Parathyroid adenoma (tissue), 2 donors: ENCODE measurements around the gene COMMD1.

Experiments
- H2AFZ ChIP-seq: fragments of 300-600 bp; sonication (generic); one replicate; pipeline ENCODE4 v1.7.0; 2017; ENCODE audit warnings: antibody characterized with exemption, mild to moderate bottlenecking
- H3K27ac ChIP-seq: fragments of 300-600 bp; sonication (generic); one replicate; pipeline ENCODE4 v1.7.0; 2017
- H3K27me3 ChIP-seq: fragments of 300-600 bp; sonication (generic); one replicate; pipeline ENCODE4 v1.7.0; 2017; ENCODE audit warnings: low read length; ENCODE audit not compliant: control insufficient read depth, insufficient read depth
- H3K36me3 ChIP-seq: fragments of 300-600 bp; sonication (generic); one replicate; pipeline ENCODE4 v1.7.0; 2017; ENCODE audit warnings: low read length; ENCODE audit not compliant: control insufficient read depth, insufficient read depth
- H3K4me1 ChIP-seq: fragments of 300-600 bp; sonication (generic); one replicate; pipeline ENCODE4 v1.7.0; 2017; ENCODE audit warnings: control low read depth
- H3K4me2 ChIP-seq: fragments of 300-600 bp; sonication (generic); one replicate; pipeline ENCODE4 v1.7.0; 2017; ENCODE audit warnings: low read length
- H3K4me3 ChIP-seq: fragments of 300-600 bp; sonication (generic); one replicate; pipeline ENCODE4 v1.7.0; 2017; ENCODE audit warnings: low read depth, low read length
- H3K79me2 ChIP-seq: fragments of 300-600 bp; sonication (generic); one replicate; pipeline ENCODE4 v1.7.0; 2017; ENCODE audit warnings: control low read depth
- H3K9ac ChIP-seq: fragments of 300-600 bp; sonication (generic); one replicate; pipeline ENCODE4 v1.7.0; 2017; ENCODE audit warnings: mild to moderate bottlenecking
- H3K9me3 ChIP-seq: fragments of 300-600 bp; sonication (generic); one replicate; pipeline ENCODE4 v1.7.0; 2017; ENCODE audit warnings: low read length; ENCODE audit not compliant: control insufficient read depth
- CTCF ChIP-seq: fragments of 300-600 bp; sonication (generic); IDR thresholded peaks from one replicate; pipeline ENCODE4 v1.7.0; 2017; ENCODE audit warnings: antibody characterized with exemption, mild to moderate bottlenecking
- donor health status: primary hyperparathyroidism.

Gene COMMD1

GRCh38 chr2:62110415-62111025 is 205.0 kb downstream of the COMMD1 start:
- TF ChIP-seq CTCF, result no peak
- Histone ChIP-seq H3K9me3 (no peaks in the 10 kb centered on the region), H3K4me2 (no peak overlapping the region), H3K9ac (no peak overlapping the region), H3K4me3 (no peak overlapping the region), H3K36me3 (no peaks in the 10 kb centered on the region), H3K79me2 (no peaks in the 10 kb centered on the region), H2AFZ (no peak overlapping the region), H3K27ac (no peak overlapping the region), H3K27me3 (no peaks in the 10 kb centered on the region), H3K4me1 (no peaks in the 10 kb centered on the region)

- TF ChIP-seq CTCF, result no peak
- Histone ChIP-seq H3K27ac (no peak overlapping the region), H3K79me2 (no peaks in the 10 kb centered on the region), H3K36me3 (no peaks in the 10 kb centered on the region), H3K4me3 (no peak overlapping the region), H3K27me3 (no peaks in the 10 kb centered on the region), H3K4me1 (no peaks in the 10 kb centered on the region), H3K9ac (no peak overlapping the region), H3K9me3 (no peaks in the 10 kb centered on the region), H3K4me2 (no peak overlapping the region), H2AFZ (no peak overlapping the region)
Observed at GRCh38 chr2:62112179-62112578, 206.7 kb downstream of the COMMD1 start.

- Histone ChIP-seq H3K9me3 (no peaks in the 10 kb centered on the region), H3K27me3 (no peaks in the 10 kb centered on the region), H3K4me1 (no peaks in the 10 kb centered on the region), H3K79me2 (no peaks in the 10 kb centered on the region), H3K36me3 (no peaks in the 10 kb centered on the region), H3K9ac (no peak overlapping the region), H3K4me3 (no peak overlapping the region), H3K27ac (no peak overlapping the region), H3K4me2 (no peak overlapping the region), H2AFZ (no peak overlapping the region)
- no peak for TF ChIP-seq CTCF
Observed at GRCh38 chr2:62114564-62114963, 209.1 kb downstream of the COMMD1 start.

- Histone ChIP-seq H3K27me3 (no peaks in the 10 kb centered on the region), H3K4me3 (no peak overlapping the region), H3K9ac (no peak overlapping the region), H3K79me2 (no peaks in the 10 kb centered on the region), H3K4me2 (no peak overlapping the region), H2AFZ (no peak overlapping the region), H3K36me3 (no peaks in the 10 kb centered on the region), H3K27ac (no peak overlapping the region), H3K9me3 (no peaks in the 10 kb centered on the region), H3K4me1 (no peaks in the 10 kb centered on the region)
- TF ChIP-seq CTCF, result no peak
Observed at GRCh38 chr2:62116983-62117382, 211.5 kb downstream of the COMMD1 start.

- no peaks in the 10 kb centered on the region for H3K36me3 ChIP-seq
- H3K27me3 ChIP-seq, result no peaks in the 10 kb centered on the region
- H3K79me2 ChIP-seq, result no peaks in the 10 kb centered on the region
- H3K4me1 ChIP-seq, result no peaks in the 10 kb centered on the region
- no peak overlapping the region for H3K4me3 ChIP-seq
- no peaks in the 10 kb centered on the region for H3K9me3 ChIP-seq
- H3K4me2 ChIP-seq, result no peak overlapping the region
- H3K9ac ChIP-seq, result no peak overlapping the region
- H3K27ac ChIP-seq, result no peak overlapping the region
- H2AFZ ChIP-seq, result no peak overlapping the region
- no peak for TF ChIP-seq CTCF
Observed at GRCh38 chr2:62118160-62118559, 212.7 kb downstream of the COMMD1 start.
